AG10803 (cell line): Measurements from ENCODE around the gene BPI.

ENCODE experiments used
- DNase-seq: peaks from one replicate; pipeline ENCODE4 v3.0.0; 2010; ENCODE audit warnings: low read depth
- H3K4me3 ChIP-seq: 2 replicates; pipeline ENCODE4 v1.5.1; 2011; ENCODE audit warnings: mild to moderate bottlenecking, low read length, control low read depth
- TF ChIP-seq, protein P1 (sequence below): conservative IDR thresholded peaks from 2 replicates; pipeline ENCODE4 v1.5.1; 2011; ENCODE audit warnings: mild to moderate bottlenecking, low read length, control low read depth, inconsistent platforms

Gene BPI

DNA sequence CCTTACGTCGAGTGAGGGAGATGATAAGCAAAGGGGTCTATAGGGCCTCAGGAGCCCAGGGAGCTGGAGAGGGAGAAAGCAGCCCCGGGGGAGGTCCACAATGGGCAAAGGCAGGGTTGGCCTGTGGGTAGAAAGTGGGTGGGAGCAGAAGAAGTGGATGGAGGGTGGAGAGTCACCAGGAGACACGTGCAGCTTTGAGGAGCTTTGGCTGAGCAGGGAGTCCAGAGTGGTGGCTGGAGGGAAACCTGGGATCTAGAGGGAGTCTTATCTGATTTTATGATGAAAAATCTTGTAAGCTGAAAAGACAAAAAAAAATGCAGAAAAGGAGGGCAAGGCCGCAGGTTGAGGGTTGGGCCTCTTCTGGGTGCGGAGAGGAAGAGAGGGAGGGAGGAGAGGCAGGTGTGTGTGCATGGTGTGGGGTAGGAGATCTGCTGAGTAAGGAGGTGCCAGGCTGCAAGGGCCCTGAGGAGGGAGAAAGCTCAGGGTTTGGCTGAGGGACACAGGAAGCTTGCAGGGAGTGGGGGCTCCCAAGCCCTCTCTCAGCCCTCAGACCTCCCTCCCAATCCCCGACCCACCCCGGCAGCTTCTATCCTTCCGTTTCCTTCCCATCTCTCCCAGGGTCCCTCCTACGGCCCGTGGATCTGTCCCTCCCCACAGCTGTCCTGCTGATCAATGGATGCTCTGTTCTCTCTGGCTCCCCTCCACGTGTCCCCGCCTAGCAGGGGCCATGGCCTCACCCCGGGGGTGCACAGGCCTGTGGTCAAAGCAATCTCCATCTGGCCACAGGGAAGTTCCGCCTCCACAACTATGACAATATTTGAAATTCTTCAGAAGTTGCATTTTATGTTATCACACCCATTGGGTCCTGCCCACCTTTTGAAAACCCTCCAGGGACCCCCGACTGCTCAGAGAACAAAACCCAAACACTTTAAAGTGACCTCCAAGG is 17.1 kb upstream of the BPI start:
- TF ChIP-seq, protein P1, sequence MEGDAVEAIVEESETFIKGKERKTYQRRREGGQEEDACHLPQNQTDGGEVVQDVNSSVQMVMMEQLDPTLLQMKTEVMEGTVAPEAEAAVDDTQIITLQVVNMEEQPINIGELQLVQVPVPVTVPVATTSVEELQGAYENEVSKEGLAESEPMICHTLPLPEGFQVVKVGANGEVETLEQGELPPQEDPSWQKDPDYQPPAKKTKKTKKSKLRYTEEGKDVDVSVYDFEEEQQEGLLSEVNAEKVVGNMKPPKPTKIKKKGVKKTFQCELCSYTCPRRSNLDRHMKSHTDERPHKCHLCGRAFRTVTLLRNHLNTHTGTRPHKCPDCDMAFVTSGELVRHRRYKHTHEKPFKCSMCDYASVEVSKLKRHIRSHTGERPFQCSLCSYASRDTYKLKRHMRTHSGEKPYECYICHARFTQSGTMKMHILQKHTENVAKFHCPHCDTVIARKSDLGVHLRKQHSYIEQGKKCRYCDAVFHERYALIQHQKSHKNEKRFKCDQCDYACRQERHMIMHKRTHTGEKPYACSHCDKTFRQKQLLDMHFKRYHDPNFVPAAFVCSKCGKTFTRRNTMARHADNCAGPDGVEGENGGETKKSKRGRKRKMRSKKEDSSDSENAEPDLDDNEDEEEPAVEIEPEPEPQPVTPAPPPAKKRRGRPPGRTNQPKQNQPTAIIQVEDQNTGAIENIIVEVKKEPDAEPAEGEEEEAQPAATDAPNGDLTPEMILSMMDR = no peak
- H3K4me3 ChIP-seq = no peak overlapping the region
- no peak for DNase-seq

DNA sequence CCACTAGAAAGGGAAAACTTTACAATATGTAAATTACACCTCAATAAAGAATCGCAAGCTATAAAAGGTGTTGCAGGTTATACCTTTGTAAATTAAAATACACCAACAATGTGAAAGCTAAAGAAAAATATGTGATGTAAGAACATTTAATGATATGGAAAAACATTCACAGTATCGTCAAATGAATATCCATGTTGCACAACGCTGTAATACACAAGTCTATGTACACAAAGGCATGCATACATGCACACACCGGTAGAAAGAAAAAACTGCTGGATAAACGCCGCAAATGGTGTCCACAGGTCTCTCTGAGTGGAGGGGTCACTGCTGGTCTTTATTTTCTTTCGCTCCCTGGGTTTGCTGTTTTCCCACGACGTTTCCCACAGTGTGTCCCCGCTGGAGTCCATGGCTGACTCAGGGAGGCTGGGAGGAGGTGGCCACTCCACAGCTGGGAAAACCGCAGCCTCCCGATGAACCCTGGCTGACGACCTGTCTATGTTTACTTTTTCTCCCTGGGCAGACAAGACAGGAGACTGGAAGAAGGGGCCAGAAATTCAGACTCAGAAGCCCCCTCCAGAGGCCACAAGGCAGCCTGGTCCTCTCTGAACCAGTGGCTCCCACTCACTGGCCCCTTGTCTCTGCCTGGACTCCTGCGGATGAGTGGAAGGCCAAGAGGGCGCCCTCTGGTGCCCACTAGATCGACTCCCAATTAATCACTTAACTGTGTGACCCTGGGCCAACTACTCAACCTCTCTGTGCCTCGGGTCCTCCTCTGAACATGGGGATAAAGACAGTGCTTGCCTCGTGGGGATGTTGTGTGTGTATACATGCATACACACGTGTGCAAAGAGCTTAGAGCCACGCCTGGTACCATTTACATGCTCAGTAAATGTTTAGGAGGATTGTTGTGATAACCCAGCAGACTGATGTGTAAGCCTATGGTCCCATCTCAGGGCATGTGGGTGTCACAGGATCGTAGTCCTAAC is 12.8 kb upstream of the BPI start:
- DNase-seq = peak; percentile 66
- no peak overlapping the region for H3K4me3 ChIP-seq
- TF ChIP-seq, protein P1 = peak; percentile 52

DNA sequence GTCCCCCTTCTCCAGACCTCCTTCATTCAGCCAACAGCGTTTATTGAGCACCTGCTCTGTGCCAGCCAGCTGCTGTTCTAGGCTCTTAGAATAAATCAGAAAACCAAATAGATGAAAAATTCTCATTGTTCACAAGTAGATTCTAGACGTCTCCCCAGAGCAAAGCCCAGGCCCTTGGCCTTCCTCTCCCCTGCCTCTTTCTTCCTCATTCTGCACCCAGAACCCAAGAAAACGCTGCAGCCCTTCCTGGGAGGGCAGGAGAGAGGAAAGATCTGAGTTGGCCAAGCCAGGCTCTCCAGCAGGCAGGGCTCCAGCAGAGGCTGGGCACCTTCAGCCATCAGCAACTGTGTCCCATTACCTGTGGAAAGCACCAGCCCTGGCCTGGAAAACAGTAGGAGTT is 12.0 kb upstream of the BPI start:
- no peak for DNase-seq
- TF ChIP-seq, protein P1 = no peak
- no peak overlapping the region for H3K4me3 ChIP-seq

DNA sequence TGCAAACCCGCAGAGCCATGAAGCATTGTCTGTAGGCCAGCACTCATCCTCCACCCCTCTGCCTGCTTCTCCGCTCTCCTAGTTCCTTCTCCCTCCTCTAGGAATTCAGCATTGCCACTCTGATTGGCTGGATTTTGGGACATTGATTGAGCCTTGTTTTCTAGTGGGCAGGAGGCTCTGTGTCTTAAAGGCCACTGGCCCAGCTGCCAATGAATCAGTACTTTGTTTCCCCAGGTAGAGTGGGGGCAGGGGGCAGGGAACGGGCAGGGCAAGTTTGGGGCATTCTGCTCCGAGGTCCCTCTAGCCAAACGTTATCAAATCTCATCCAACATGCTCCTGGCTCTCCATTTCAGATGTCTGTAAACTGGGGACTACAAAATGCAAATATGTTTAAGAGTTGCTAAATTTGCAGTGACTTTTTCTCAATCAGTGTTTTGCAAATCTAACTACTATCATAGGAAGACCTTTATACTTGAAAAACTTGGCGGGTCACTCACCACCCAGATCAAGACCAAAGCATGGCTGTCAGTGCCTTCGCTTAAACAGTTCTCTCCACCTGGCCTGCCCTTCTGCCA is 10.4 kb upstream of the BPI start:
- no peak overlapping the region for H3K4me3 ChIP-seq
- TF ChIP-seq, protein P1 = no peak
- DNase-seq = no peak

DNA sequence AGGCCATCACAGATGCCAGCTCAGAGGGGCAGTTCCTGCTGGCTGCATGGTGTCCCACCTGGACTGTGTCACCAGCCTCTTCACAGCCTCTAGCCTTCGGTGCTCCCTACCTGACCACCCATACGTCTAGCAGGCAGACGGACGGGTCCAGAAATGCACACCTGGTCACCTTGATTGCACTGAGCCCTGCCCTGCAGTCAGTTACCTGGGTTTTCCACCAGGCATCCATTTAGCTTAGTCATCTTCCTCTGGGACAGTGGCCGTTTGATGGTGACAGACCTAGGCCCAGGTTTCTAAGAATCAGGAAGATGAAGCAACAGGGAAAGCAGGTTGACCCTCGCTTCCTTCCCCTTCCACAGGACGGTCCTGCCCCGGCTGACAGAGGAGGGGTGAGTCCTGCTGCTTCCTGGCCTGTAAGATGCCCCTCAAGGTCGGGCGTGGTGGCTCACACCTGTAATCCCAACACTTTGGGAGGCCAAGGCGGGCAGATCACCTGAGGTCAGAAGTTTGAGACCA is 9.8 kb upstream of the BPI start:
- no peak for DNase-seq

DNA sequence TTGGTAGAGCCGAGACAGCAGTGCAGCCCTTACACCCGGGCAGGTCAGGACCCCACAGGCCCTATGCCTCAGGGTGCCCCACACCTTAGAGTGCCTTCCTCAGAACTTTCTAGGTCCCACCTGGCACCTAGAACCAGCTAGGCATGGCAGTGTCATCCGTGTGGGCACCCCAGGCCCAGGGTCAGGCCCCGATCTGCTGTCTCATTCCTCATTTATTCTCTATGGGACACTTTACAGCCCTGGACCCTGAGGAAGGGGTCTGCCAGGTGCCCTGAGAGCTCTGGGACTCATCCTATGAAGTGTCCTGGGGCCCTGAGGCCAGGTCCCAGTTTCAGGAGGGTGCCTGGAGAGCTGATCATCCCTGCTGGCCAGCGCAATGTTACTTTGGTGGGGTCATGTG is 8.1 kb upstream of the BPI start:
- TF ChIP-seq, protein P1 = no peak
- DNase-seq = no peak
- H3K4me3 ChIP-seq = no peak overlapping the region

More for the DNA sequence above, 9.8 kb upstream of the BPI start:
- TF ChIP-seq, protein P1 = no peak
- no peak overlapping the region for H3K4me3 ChIP-seq
